K562 (cell line): ENCODE data around the gene HIVEP3.

Experiments
- MED1 ChIP-seq: sonication (generic); formaldehyde crosslinking; IDR thresholded peaks from 2 replicates; pipeline ENCODE4 v1.8.1; 2023; ENCODE audit warnings: missing genetic modification reagents, borderline replicate concordance
- NR3C1 ChIP-seq: sonication (generic); formaldehyde crosslinking; IDR thresholded peaks from 2 replicates; pipeline ENCODE4 v1.8.1; 2022; ENCODE audit warnings: missing genetic modification reagents
- POLR2AphosphoS2 ChIP-seq: IDR thresholded peaks from 2 replicates; pipeline ENCODE4 v1.6.1; 2012; ENCODE audit warnings: low read length, improper control_type of control experiment
- SMC3 ChIP-seq: conservative IDR thresholded peaks from 2 replicates; pipeline ENCODE4 v1.6.1; 2011; ENCODE audit warnings: low read depth, low read length, improper control_type of control experiment; ENCODE audit not compliant: insufficient read depth
- SREBF2 ChIP-seq: sonication (generic); formaldehyde crosslinking; IDR thresholded peaks from 2 replicates; pipeline ENCODE4 v1.4.0; 2020; ENCODE audit warnings: mild to moderate bottlenecking, missing genetic modification reagents
- ZBTB33 ChIP-seq: sonication (generic); formaldehyde crosslinking; IDR thresholded peaks from 2 replicates; pipeline ENCODE4 v1.8.1; 2023; ENCODE audit warnings: mild to moderate bottlenecking, missing genetic modification reagents
- ZNF384 ChIP-seq: IDR thresholded peaks from 2 replicates; pipeline ENCODE4 v1.6.1; 2012; ENCODE audit warnings: low read depth, low read length, improper control_type of control experiment
- ZSCAN32 ChIP-seq: fragments of 450-650 bp; formaldehyde crosslinking; IDR thresholded peaks from 2 replicates; pipeline ENCODE4 v1.4.0; 2020; ENCODE audit warnings: mild to moderate bottlenecking, moderate library complexity
- TF ChIP-seq, protein P1 (sequence below): sonication (generic); formaldehyde crosslinking; IDR thresholded peaks from 2 replicates; pipeline ENCODE4 v1.8.1; 2023; ENCODE audit warnings: mild to moderate bottlenecking, missing genetic modification reagents, moderate library complexity
- TF ChIP-seq, protein P2 (sequence below), 3 experiments: IDR thresholded peaks in 2 of 3; conservative IDR thresholded peaks in 1 of 3; 2 replicates each; pipeline ENCODE4 v1.5.1; 2011 to 2012; ENCODE audit warnings: low read length in 3 of 3, mild to moderate bottlenecking in 3 of 3, control low read depth in 2 of 3, improper control_type of control experiment in 1 of 3, inconsistent platforms in 1 of 3, low read depth in 1 of 3, mixed read lengths in 1 of 3, moderate library complexity in 1 of 3; ENCODE audit not compliant: insufficient read depth in 2 of 3
- TF ChIP-seq, protein P3 (sequence below): sonication (generic); formaldehyde crosslinking; IDR thresholded peaks from 2 replicates; pipeline ENCODE4 v1.8.0; 2022; ENCODE audit warnings: missing genetic modification reagents, mild to moderate bottlenecking, moderate library complexity, borderline replicate concordance
- TF ChIP-seq, protein P4 (sequence below): sonication (generic); formaldehyde crosslinking; IDR thresholded peaks from 2 replicates; pipeline ENCODE4 v1.8.1; 2023; ENCODE audit warnings: mild to moderate bottlenecking, missing genetic modification reagents
- TF ChIP-seq, protein P5 (sequence below): sonication (generic); formaldehyde crosslinking; IDR thresholded peaks from 2 replicates; pipeline ENCODE4 v1.5.0; 2020; ENCODE audit warnings: missing genetic modification reagents

- TF ChIP-seq ZNF384 (no peak), NR3C1 (no peak), POLR2AphosphoS2 (no peak), ZBTB33 (CRISPR knock-in tag) (no peak), SREBF2 (no peak), ZSCAN32 (CRISPR knock-in tag) (no peak), MED1 (CRISPR knock-in tag) (no peak), SMC3 (no peak)
- TF ChIP-seq, protein P1, sequence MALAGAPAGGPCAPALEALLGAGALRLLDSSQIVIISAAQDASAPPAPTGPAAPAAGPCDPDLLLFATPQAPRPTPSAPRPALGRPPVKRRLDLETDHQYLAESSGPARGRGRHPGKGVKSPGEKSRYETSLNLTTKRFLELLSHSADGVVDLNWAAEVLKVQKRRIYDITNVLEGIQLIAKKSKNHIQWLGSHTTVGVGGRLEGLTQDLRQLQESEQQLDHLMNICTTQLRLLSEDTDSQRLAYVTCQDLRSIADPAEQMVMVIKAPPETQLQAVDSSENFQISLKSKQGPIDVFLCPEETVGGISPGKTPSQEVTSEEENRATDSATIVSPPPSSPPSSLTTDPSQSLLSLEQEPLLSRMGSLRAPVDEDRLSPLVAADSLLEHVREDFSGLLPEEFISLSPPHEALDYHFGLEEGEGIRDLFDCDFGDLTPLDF = no peak
- TF ChIP-seq, protein P2, sequence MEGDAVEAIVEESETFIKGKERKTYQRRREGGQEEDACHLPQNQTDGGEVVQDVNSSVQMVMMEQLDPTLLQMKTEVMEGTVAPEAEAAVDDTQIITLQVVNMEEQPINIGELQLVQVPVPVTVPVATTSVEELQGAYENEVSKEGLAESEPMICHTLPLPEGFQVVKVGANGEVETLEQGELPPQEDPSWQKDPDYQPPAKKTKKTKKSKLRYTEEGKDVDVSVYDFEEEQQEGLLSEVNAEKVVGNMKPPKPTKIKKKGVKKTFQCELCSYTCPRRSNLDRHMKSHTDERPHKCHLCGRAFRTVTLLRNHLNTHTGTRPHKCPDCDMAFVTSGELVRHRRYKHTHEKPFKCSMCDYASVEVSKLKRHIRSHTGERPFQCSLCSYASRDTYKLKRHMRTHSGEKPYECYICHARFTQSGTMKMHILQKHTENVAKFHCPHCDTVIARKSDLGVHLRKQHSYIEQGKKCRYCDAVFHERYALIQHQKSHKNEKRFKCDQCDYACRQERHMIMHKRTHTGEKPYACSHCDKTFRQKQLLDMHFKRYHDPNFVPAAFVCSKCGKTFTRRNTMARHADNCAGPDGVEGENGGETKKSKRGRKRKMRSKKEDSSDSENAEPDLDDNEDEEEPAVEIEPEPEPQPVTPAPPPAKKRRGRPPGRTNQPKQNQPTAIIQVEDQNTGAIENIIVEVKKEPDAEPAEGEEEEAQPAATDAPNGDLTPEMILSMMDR (IDR thresholded peaks at IDR 0.05 in 2 of 3, conservative IDR thresholded peaks at IDR 0.05 in 1 of 3; ENCODE audit: insufficient read depth in 2 of 3, low read depth in 1 of 3, low read length in 3 of 3) = no peak
- TF ChIP-seq, protein P3, sequence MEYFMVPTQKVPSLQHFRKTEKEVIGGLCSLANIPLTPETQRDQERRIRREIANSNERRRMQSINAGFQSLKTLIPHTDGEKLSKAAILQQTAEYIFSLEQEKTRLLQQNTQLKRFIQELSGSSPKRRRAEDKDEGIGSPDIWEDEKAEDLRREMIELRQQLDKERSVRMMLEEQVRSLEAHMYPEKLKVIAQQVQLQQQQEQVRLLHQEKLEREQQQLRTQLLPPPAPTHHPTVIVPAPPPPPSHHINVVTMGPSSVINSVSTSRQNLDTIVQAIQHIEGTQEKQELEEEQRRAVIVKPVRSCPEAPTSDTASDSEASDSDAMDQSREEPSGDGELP (CRISPR knock-in tag) = no peak
- TF ChIP-seq, protein P4, sequence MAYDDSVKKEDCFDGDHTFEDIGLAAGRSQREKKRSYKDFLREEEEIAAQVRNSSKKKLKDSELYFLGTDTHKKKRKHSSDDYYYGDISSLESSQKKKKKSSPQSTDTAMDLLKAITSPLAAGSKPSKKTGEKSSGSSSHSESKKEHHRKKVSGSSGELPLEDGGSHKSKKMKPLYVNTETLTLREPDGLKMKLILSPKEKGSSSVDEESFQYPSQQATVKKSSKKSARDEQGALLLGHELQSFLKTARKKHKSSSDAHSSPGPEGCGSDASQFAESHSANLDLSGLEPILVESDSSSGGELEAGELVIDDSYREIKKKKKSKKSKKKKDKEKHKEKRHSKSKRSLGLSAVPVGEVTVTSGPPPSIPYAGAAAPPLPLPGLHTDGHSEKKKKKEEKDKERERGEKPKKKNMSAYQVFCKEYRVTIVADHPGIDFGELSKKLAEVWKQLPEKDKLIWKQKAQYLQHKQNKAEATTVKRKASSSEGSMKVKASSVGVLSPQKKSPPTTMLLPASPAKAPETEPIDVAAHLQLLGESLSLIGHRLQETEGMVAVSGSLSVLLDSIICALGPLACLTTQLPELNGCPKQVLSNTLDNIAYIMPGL (CRISPR knock-in tag) = no peak
- TF ChIP-seq, protein P5, sequence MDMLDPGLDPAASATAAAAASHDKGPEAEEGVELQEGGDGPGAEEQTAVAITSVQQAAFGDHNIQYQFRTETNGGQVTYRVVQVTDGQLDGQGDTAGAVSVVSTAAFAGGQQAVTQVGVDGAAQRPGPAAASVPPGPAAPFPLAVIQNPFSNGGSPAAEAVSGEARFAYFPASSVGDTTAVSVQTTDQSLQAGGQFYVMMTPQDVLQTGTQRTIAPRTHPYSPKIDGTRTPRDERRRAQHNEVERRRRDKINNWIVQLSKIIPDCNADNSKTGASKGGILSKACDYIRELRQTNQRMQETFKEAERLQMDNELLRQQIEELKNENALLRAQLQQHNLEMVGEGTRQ (CRISPR knock-in tag) = no peak
Observed at GRCh38 chr1:41662061-41662764, 256.5 kb downstream of the HIVEP3 start.
